AG04450 (cell line): ENCODE measurements around the gene RALGAPA1. TPM values are rescaled to one million over a fixed set of nuclear protein-coding genes. Genes with fewer than 3 reads are reported as not detected.

ENCODE experiments used
- CTCF ChIA-PET: fragments of 300-600, 350-600 bp; formaldehyde crosslinking; extraction: SDS; loops from one replicate; lab custom pipeline; 2022; ENCODE audit warnings: antibody characterized with exemption, inconsistent platforms; lab: Charles Lee
- POLR2A ChIA-PET: fragments of 350-600 bp; formaldehyde crosslinking; extraction: SDS; loops from one replicate; lab custom pipeline; 2021; ENCODE audit warnings: antibody characterized with exemption, inconsistent platforms; lab: Yijun Ruan, JAX
- DNase-seq: peaks from one replicate; pipeline ENCODE4 v3.0.0-alpha.2; 2011; ENCODE audit warnings: low read depth, low spot score
- H3K27ac ChIP-seq: one replicate; pipeline ENCODE4 v1.5.1; 2012; ENCODE audit warnings: low read depth, low read length, control low read depth
- H3K27me3 ChIP-seq: one replicate; pipeline ENCODE4 v1.6.0; 2012; ENCODE audit warnings: low read length; ENCODE audit not compliant: control insufficient read depth, insufficient read depth
- H3K4me3 ChIP-seq: 2 replicates; pipeline ENCODE4 v1.5.1; 2011; ENCODE audit warnings: mild to moderate bottlenecking, low read depth, low read length, control low read depth
- H3K9me3 ChIP-seq: 2 replicates; pipeline ENCODE4 v1.5.1; 2012; ENCODE audit warnings: low read length; ENCODE audit not compliant: control insufficient read depth, insufficient read depth
- polyA plus RNA-seq: library from polyadenylated mRNA; depleted of rRNA; stranded (reverse); fragments of >200 nt; gene quantifications from 2 replicates; pipeline ENCODE4 v1.2.3, GENCODE V29; 2011
- TF ChIP-seq, protein P1 (sequence below): IDR thresholded peaks from 2 replicates; pipeline ENCODE4 v1.5.1; 2011; ENCODE audit warnings: low read depth, low read length, control low read depth, inconsistent platforms

Gene RALGAPA1
- polyA plus RNA-seq, 1 experiment = 9.7 TPM

DNA sequence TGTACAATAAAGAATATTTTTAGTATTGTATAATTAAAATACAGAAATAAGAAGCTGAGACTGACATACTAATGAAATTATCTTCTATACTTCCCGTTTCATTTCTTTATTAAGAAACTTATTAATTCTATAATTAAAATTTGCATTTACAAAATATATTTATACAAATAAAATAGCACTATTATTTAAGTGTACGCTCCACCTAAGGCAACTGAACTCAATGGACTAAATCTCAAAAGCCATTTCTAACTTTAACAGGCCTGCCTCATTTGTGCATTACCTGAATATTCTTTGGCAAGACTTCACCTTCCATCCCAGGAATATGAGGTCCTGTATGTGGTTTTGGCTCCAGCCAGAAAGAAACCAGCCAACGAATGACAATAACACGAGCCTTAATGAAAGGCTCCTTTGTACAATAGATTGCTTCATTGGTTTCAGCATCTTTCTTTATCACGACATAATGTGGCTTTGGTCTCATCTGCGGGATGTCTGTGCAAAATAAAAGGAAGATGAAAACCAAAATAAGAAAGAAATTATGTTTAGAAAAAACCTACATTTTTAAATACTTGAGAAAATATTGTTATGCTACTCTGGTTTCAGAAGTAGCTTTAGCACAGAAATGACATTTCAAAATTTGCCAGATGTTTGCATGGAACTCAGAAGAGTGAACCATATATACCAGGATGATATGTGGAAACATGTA lies 58.7 kb downstream of the RALGAPA1 start:
- no peak overlapping the region for H3K4me3 ChIP-seq
- TF ChIP-seq, protein P1, sequence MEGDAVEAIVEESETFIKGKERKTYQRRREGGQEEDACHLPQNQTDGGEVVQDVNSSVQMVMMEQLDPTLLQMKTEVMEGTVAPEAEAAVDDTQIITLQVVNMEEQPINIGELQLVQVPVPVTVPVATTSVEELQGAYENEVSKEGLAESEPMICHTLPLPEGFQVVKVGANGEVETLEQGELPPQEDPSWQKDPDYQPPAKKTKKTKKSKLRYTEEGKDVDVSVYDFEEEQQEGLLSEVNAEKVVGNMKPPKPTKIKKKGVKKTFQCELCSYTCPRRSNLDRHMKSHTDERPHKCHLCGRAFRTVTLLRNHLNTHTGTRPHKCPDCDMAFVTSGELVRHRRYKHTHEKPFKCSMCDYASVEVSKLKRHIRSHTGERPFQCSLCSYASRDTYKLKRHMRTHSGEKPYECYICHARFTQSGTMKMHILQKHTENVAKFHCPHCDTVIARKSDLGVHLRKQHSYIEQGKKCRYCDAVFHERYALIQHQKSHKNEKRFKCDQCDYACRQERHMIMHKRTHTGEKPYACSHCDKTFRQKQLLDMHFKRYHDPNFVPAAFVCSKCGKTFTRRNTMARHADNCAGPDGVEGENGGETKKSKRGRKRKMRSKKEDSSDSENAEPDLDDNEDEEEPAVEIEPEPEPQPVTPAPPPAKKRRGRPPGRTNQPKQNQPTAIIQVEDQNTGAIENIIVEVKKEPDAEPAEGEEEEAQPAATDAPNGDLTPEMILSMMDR = no peak
- no peak for DNase-seq
- H3K9me3 ChIP-seq = no peaks in the 10 kb centered on the region
- no peaks in the 10 kb centered on the region for H3K27me3 ChIP-seq
- ChIA-PET POLR2A (no interaction called here), CTCF (no interaction called here)
- H3K27ac ChIP-seq = no peak overlapping the region

DNA sequence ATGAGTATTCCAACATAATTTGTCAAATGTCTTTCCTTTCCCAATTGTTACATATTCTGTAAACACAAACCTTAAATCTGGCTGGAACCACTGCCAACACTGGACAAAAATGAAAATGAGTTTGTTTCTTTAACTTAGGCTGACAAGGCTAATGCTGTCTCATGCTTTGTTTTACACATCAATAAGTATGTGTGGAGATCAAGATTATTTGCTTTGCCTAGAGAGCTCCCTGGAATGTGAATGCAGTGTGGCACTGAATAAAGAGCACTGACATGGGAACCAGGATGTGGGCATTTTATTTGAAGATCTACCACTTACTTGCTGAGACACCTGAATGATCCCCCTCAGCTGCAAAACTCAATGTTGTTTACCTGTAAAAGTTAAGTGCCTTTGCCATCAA lies 61.7 kb downstream of the RALGAPA1 start:
- POLR2A ChIA-PET = interaction anchor here (1.2 kb wide), 1 partner anchor 11 kb away, joined by 7 read pairs; no protein-coding TSS in a partner anchor
- peak; percentile 6 for DNase-seq
- TF ChIP-seq, protein P1 = no peak

DNA sequence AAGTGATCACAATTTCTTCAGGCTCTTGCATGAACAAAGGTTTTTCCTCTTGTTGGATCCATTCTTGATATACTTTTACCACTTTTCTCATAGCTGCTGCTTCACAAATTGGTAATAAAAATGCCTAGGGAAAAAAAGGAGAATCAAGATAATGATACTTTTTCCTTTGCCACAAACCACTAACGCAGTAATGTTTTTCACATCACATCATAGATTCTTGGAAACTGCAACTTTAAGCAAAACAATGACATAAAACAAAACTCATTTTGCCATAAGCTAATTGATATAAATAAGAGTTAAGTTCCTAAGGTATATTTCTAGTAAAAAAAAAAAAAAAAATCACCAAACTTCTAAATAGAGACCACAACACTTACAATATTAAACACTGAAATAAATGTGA lies 66.7 kb downstream of the RALGAPA1 start:
- H3K9me3 ChIP-seq = no peaks in the 10 kb centered on the region
- ChIA-PET CTCF (no interaction called here), POLR2A (no interaction called here)
- TF ChIP-seq, protein P1 = no peak
- no peak overlapping the region for H3K4me3 ChIP-seq
- no peak overlapping the region for H3K27ac ChIP-seq
- DNase-seq = no peak
- no peaks in the 10 kb centered on the region for H3K27me3 ChIP-seq

More for the DNA sequence above, 61.7 kb downstream of the RALGAPA1 start:
- Histone ChIP-seq H3K4me3 (no peak overlapping the region), H3K27ac (peak overlapping the region; percentile 25), H3K27me3 (no peaks in the 10 kb centered on the region), H3K9me3 (no peaks in the 10 kb centered on the region)
- CTCF ChIA-PET = interaction anchor here (0.9 to 1.6 kb wide), 3 partner anchors 49 to 71 kb away, joined by 3 to 4 read pairs (median 3); no protein-coding TSS in a partner anchor

DNA sequence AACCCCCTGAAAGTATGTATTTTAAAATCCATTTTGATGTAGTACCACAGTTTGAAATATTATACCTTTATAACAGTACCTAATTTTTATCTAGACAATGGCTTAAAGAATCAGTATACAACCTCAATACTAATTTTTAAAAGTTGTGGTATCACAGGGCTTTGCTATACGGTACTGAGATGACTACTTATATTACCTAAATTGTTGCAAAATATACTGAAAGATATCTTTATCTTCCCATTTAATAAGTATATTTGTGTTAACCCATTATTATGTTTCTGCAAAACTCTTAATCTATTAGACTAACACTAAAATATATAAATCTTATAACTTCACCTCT lies 67.1 kb downstream of the RALGAPA1 start:
- no peak overlapping the region for H3K27ac ChIP-seq
- no peak for DNase-seq
- no peak overlapping the region for H3K4me3 ChIP-seq
- ChIA-PET POLR2A (no interaction called here), CTCF (no interaction called here)
- no peaks in the 10 kb centered on the region for H3K9me3 ChIP-seq
- no peaks in the 10 kb centered on the region for H3K27me3 ChIP-seq
- TF ChIP-seq, protein P1 = no peak

DNA sequence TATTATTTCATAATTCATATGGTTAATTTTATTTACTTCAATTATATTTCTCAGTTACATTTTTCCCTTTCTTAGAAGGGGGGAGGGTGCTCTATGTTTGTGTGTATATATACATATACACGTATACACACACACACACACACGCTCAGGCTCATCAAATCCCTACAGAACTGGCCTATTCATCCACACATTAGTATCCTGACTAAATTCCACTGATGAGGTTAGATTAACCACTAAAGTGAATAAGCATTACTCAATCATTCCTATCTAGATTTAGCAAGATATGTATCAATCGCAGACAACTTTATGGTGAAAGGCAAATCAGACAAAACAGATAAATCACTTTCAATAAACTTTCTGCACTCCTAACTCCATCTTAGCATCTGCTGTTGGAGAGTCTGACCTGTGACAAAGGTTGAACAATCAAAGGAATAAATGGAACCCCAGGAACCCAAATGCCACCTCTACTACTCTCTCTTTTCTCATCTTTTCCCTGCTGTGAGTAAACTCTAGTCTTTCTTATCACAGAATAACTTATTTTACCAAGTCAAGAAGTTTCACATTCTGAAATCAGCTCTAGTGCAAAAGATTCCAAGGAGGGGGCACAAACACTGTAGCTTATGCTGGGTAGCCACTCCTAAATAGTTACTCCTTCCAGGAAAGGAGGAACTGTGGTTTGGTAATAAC lies 67.6 kb downstream of the RALGAPA1 start:
- DNase-seq = no peak
- H3K27ac ChIP-seq = no peak overlapping the region
- POLR2A ChIA-PET = no interaction called here
- CTCF ChIA-PET = no interaction called here
- no peaks in the 10 kb centered on the region for H3K27me3 ChIP-seq
- H3K9me3 ChIP-seq = no peaks in the 10 kb centered on the region
- no peak overlapping the region for H3K4me3 ChIP-seq
- TF ChIP-seq, protein P1 = no peak
